GM06990 (cell line): ENCODE measurements around the gene JPH2.
"Not testable (repeated sequence)": the region's sequence is repeated elsewhere in the genome, so short reads cannot be mapped to it uniquely, and the experiment has no call there.

Source experiments
- DNase-seq: peaks from one replicate; pipeline ENCODE4 v3.0.0-alpha.2; 2011; ENCODE audit not compliant: insufficient read length; ENCODE audit errors: extremely low read depth
- H3K27me3 ChIP-seq: replicated peaks from 2 replicates; pipeline ENCODE4 v1.6.0; 2011; ENCODE audit warnings: low read length; ENCODE audit not compliant: control insufficient read depth, insufficient read depth
- H3K36me3 ChIP-seq: 2 replicates; pipeline ENCODE4 v1.5.1; 2011; ENCODE audit warnings: low read length; ENCODE audit not compliant: control insufficient read depth, insufficient read depth
- H3K4me3 ChIP-seq: replicated peaks from 2 replicates; pipeline ENCODE4 v1.5.1; 2011; ENCODE audit warnings: low read depth, mild to moderate bottlenecking, control low read depth, low read length
- TF ChIP-seq, protein P1 (sequence below): IDR thresholded peaks from 2 replicates; pipeline ENCODE4 v1.5.1; 2011; ENCODE audit warnings: low read length, control low read depth, mild to moderate bottlenecking, inconsistent platforms; ENCODE audit not compliant: insufficient read depth, poor library complexity, severe bottlenecking

JPH2 gene

DNA sequence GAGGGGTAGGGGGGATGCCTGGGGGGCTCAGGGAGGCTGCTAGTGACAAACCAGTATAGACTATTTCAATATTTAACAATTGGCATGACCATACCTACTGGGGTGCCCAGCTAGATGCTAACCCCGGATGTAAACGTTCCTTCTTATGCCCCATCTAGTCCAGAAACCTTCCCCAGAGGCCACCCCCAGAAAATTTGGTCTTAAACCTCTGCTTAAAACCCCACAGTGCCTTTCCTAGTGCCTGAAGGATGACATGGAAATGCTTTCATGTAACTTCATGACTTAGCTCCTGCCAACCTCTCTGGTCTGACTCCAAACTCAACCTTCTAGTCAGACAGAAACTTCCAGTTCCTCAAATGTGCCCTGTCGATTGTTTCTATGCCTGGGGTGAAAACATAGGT is 52.0 kb downstream of the JPH2 start:
- DNase-seq = no peak
- Histone ChIP-seq H3K36me3 (no peaks in the 10 kb centered on the region), H3K27me3 (no peaks in the 10 kb centered on the region; the same call in 1 of the 2 replicates), H3K4me3 (no peak overlapping the region)
- TF ChIP-seq, protein P1, sequence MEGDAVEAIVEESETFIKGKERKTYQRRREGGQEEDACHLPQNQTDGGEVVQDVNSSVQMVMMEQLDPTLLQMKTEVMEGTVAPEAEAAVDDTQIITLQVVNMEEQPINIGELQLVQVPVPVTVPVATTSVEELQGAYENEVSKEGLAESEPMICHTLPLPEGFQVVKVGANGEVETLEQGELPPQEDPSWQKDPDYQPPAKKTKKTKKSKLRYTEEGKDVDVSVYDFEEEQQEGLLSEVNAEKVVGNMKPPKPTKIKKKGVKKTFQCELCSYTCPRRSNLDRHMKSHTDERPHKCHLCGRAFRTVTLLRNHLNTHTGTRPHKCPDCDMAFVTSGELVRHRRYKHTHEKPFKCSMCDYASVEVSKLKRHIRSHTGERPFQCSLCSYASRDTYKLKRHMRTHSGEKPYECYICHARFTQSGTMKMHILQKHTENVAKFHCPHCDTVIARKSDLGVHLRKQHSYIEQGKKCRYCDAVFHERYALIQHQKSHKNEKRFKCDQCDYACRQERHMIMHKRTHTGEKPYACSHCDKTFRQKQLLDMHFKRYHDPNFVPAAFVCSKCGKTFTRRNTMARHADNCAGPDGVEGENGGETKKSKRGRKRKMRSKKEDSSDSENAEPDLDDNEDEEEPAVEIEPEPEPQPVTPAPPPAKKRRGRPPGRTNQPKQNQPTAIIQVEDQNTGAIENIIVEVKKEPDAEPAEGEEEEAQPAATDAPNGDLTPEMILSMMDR = no peak

DNA sequence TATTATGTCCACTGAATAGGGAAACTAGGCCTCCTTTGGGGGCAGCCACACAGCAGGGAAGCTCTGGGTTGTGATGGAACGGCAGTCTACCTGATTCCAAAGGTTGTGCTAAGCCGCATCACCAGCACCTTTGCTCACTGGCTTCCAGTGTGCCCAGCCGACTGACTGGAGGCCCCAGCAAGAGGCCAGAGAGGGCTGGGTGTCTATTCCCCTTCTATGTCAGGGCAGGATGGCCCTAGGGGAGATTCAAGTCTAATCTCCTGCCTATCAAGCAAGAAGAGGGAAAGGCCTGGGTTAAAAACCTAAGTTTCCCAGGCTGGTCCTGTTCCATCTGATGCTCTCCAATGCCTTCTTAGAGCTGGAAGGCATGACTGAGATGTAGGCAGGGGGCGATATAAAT is 53.6 kb downstream of the JPH2 start:
- H3K4me3 ChIP-seq = no peak overlapping the region
- no peak for DNase-seq
- H3K27me3 ChIP-seq = no peaks in the 10 kb centered on the region; the same call in 1 of the 2 replicates
- TF ChIP-seq, protein P1 = no peak
- H3K36me3 ChIP-seq = no peaks in the 10 kb centered on the region

DNA sequence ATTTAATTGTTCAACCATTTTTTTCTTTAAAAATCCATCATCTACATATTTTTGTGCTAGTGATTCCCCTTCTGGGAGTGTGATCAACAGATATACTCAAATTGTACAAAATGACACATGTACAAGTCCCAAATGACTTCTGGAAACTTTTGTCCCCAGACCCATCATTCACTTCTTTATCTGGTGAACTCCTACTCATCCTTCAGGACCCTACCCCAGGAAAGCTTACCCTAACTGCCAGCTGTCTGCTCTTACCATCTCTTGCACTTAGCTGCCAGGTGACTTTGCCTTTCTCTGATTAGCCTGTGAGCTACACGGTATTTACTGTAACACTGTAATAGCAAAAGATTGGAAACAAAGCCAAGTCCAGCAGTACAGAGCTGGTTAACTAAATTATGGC is 55.3 kb downstream of the JPH2 start:
- no peaks in the 10 kb centered on the region for H3K36me3 ChIP-seq
- DNase-seq = no peak
- H3K27me3 ChIP-seq = no peaks in the 10 kb centered on the region; the same call in 1 of the 2 replicates
- no peak overlapping the region for H3K4me3 ChIP-seq
- TF ChIP-seq, protein P1 = no peak

DNA sequence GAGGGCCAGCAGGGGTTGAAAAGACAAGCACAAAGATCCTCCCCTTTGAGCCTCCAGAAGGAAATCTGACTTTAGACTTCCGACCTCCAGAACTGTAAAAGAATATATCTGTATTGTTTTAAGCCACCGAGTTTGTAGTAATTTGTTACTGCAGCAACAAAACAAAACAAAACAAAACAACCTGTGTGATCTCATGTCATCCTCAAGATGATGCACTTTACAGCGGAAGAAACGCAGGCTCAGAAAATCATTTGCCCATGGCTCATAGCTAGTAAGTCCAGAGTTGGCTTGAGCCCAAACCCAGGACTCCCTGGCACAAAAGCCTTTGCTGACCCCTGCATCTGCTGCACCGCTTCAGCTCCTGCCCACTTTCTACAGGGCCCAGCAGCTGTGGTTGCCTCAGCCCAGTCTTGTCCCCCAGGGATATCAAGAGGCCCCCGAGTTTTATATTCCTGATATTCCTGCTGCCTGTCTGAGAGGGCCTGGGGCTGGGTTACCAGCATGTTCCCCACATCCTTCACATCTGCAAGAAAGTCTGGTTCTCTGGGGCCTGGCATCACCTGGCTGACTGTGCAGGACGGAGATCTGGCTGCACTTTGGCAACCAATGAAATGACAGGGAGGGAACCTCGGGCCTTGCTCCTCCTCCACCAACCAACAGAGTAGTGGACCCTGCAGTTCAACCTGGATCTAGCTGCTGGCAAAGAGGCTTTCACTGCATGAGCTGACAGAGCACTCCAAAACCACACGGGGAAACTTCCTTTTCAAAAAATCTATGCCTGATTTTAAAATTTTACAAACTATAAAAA is 56.9 kb downstream of the JPH2 start:
- H3K27me3 ChIP-seq = no peaks in the 10 kb centered on the region; the same call in 1 of the 2 replicates
- no peak overlapping the region for H3K4me3 ChIP-seq
- TF ChIP-seq, protein P1 = no peak
- DNase-seq = no peak
- H3K36me3 ChIP-seq = no peaks in the 10 kb centered on the region

DNA sequence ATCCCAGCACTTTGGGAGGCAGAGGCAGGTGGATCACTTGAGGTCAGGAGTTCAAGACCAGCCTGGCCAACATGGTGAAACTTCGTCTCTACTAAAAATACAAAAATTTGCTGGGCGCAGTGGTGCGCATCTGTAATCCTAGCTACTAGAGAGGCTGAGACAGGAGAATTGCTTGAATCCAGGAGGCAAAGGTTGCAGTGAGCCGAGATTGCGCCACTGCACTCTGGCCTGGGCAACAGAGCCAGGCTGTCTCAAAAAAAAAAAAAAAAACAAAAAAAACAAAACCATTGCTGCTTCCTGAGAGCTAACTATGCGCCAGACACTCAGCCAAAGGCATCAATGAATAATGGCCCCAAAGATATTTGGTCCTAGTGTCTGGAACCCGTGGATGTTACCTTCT is 57.7 kb downstream of the JPH2 start:
- not testable (repeated sequence) for H3K4me3 ChIP-seq, DNase-seq, H3K27me3 ChIP-seq, H3K36me3 ChIP-seq

DNA sequence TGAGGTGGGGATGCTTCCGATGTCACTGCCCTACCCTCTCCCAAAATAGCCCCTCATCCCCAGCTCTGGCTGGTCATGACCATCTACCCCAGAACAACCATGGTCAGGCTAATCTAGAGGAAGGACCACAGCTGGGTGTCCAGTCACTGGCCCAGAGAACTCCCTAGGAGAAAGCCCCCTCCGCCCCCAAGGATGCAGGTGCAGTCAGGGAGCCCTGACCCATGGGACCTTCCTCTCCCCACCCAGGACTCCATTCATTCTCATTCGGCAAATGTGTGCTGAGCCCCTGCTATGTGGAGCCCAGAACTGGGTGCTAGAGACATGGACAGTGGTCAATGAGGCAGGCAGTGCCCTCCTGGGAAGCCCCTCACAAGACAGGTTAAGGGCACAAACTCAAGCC is 60.5 kb downstream of the JPH2 start:
- TF ChIP-seq, protein P1 = no peak
- DNase-seq = no peak
- Histone ChIP-seq H3K27me3 (peaks cover 4% of the 10 kb centered on the region; the same call in 1 of the 2 replicates), H3K4me3 (no peak overlapping the region), H3K36me3 (no peaks in the 10 kb centered on the region)
